Activated CD8-positive, alpha-beta memory T cell treated with anti-CD3 and anti-CD28 coated beads, Interleukin-2, amount 50 U/mL, for 4 hours (primary cell): ENCODE measurements around the gene C6orf15.

Experiments
- DNase-seq: peaks from one replicate; pipeline ENCODE4 v3.0.0-alpha.2; 2020

The C6orf15 gene

DNA sequence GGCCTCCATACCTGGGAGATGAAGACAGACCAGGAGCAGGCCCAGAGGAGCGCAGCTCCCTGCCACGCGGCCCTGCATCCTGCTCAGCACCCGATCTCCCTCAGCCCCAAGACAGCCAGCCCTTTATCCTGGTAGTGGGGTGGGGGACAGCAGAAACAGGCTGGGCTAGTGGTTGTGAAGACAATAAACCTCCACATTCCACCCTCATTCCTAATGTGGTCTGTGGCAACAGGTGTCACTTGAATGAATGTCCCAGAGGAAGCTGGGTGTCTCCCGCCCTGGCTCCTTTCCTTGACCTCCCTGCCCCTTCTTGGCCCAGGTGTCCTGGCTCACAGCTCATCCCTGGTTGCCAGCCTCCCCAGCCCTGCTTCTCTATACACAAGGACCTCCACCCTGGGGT lies at the start of gene C6orf15:
TSS of gene C6orf15 (minus strand) at position 98 of the 400 bp plus-strand sequence. CDS start at position 78, 20 bp downstream.
- no peak for DNase-seq

DNA sequence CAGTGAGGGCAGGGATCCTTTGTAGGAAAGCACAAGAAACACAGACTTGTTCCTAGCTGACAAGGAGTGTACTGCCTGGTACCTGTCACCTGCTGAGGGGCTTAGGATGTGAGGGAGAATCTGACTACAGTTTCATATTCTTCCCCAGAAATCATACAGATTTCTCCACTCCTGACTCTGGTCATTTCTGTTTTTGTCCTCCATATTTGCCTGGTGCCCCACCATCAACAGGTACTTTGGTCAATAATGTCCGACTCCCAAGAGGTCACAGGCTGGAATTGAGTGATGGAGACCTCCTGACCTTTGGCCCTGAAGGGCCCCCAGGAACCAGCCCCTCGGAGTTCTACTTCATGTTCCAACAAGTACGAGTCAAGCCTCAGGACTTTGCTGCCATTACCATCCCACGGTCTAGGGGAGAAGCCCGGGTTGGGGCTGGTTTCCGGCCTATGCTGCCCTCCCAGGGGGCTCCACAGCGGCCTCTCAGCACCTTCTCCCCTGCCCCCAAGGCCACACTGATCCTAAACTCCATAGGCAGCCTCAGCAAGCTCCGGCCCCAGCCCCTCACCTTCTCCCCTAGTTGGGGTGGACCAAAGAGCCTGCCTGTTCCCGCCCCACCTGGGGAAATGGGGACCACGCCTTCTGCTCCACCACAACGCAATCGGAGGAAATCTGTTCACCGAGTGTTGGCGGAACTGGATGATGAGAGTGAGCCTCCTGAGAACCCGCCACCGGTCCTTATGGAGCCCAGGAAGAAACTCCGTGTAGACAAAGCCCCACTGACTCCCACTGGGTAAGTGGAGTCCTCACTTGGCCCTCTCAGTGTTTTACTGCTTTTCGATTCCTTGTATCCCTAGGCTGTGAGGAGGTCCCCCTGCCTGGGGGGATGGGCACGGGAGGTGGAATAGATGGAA lies 49.1 kb upstream of the C6orf15 start:
- no peak for DNase-seq

DNA sequence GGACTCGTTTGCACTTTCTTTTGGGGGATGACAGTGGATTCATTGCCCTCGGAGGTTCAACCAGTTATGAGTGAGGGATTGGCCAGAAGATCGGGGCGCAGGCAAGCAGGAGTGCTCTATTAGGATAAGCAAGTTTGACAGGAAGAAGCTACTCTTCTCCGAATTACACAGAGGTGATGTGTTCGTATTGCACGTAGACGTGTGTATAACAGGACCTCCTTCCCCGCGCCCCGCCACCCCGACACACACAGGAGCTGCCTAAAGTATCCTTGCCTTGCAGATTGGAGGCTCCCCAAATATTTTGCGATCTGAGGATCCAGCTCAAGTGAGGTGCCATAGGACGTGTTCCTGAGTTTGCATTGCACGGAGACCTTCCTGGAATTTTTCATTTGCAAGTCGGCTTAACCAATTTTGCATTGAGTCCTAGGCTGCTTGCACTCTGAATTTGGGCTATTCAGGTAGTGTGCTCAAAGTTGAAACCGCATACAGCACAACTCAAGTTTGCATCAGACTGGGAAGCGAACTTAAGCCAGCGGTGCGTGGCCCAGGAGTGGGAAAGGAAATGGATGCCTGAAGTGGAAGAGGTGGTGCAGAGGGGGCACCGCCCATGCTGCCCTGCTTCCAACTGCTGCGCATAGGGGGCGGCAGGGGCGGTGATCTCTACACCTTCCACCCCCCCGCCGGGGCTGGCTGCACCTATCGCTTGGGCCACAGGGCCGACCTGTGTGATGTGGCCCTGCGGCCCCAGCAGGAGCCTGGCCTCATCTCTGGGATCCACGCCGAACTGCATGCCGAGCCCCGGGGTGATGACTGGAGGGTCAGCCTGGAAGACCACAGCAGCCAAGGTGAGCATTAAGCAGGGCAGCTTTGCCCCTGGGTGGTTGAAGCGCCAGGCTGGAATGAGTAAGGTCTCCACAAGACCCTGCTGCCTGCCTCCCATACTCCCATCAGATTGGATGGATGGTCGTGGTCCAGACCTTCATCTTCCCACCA lies 46.8 kb upstream of the C6orf15 start:
- DNase-seq: no peak

DNA sequence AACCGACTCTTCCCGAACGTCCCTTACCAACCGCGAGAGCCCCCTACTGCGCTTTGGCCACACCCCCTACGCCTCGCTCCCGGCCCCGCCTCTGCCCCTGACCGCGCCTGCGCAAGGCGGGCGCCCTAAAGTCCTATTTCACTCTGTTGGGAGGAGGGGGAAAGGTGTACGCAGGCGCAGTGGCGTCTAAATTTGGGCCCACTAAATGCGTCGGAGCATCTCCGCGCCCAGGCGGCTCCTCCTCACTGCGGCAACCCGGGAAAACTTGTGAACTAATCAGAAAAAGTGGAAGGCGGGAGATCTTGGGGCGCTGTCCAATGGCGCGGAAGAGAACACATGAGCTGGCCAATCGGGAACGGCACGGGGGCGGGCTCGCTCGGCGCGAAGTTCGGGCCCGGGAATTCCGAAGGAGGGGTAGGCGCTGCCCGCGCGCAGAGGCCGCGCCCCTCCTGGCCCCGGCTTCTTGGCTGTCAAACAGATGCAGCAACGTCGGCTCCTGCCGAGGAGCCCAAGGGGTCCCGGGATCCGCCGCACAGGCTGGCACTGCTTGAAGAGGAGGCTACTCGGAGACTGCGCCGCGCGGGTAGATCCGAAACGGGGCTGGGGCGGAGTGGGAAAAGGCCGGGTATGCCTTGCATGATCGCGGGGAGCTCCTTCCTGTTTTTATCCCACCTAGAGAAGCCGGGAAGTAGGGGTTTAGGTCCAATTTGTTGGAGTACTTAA lies 45.9 kb upstream of the C6orf15 start, which contains the start of gene TCF19:
TSS of gene TCF19 (plus strand) at position 450 of the 723 bp plus-strand sequence. CDS start 881 bp downstream, outside the sequence.
- DNase-seq: peak; percentile 99

DNA sequence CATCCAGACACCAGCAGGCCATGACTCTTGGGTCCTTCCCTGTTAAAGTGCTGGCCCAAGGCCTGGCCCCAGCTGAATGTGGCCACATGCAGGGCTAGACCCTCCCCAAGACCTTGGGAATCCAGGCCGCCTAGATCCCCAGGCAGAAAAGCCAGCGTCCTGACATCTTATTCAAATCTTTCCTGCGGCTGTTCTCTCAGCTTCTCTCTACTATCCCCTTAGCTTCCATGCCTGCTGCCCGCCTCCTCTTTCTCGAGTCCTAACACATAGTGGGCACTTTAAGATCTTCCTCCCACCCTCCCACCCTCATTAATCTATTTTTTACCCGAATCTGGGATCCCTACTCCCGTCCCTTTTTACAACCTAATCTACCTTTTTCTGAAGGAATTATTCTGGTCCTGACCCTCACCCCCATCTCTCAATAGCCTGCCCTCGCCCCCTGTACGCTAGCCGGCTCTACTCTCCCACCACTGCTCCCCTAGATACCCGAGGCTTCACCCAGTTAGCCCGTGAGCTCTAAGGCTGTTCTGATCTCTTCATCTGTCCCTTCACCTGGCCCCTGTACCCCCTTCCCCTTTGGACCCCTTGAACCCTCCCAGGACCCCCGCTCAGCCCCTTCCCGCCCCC lies 45.3 kb upstream of the C6orf15 start, which contains the start of gene CCHCR1:
TSS of gene CCHCR1 (minus strand) at position 290 of the 627 bp plus-strand sequence. CDS start at position 88, 202 bp downstream.
- no peak for DNase-seq

DNA sequence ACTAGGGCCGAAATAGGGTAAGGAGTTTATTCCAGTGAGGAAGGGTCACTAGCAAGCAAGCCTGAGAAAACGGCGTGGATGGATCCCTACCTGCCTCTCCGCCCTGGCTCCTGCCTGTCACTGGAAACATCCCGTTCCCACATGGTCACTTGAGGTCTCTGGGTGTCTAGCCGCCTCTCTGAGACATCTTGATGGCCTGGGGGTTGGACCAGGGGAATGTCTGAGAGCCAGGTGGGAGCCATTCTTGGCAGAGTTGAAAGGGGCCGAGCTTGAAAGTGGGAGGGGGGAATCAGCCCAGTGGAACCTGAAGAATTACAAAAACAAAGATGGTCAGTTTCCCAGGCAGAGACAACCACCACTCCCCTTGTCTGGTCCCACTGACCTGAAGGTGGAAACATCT lies 44.3 kb upstream of the C6orf15 start:
- DNase-seq: no peak

DNA sequence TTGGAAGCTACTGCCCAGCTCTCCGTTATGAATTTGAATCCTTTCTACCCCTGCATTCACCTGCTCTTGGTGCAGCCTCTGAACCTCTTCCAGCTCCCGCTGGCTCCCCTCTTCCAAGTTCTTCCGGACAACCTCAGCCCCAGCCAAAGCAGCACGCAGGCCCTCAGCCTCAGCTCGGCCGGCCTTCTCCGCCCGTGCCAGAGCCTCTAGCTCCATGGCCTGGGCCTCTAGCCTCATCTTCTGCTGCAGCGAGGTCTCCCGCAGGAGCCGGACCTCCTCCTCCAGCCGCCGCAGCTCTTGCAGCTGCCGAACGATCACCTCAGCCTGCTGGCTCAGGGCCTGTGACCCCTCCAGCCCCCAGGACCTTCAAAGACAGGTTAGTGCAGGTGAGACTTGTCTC lies 42.1 kb upstream of the C6orf15 start:
- DNase-seq: no peak

DNA sequence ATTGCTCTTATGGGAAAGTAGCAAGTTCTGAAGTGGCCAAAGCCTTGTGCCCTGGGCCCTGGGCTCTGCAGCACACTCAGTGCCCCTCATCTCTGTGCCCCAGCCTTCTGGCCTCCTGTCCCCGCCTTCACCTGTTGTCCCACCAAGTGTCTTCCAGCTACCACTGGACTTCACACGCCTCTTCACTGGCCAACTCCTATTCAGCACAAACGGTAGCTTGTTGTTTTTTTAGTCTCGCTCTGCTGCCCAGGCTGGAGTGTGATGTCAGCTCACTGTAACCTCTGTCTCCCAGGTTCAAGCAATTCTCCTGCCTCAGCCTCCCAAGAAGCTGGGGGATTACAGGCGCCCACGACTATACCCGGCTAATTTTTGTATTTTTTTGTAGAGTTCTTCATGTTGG lies 40.4 kb upstream of the C6orf15 start:
- DNase-seq: no peak

DNA sequence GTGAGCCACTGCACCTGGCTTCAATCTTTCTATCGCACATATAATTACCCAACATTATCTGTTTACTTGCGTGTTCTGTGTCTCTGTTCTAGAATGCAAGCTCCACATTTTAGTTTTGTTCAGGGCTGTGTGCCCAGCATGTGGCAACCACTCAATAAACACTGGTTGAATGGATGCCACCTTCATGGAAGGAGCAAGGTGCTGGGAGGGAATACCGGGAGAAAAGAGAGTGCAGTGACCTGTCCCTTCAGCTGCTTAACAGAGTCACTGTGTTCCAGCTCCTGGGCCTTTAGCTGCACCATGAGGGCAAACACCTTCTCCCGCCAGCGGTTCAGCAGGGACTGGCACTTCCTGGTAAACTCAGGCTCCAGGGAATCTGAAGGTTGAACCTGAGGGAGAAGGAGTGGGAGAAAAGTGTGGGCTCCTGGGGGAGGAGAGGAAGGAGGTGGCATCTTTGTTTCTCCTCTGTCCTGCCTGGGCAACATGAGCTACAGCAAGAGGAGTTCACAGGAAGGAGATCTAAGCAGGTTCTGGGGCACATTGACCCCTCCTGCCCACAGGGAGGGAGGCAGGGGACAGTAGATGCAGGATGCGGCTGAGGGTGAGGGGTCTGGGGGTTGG lies 37.6 kb upstream of the C6orf15 start:
- no peak for DNase-seq

DNA sequence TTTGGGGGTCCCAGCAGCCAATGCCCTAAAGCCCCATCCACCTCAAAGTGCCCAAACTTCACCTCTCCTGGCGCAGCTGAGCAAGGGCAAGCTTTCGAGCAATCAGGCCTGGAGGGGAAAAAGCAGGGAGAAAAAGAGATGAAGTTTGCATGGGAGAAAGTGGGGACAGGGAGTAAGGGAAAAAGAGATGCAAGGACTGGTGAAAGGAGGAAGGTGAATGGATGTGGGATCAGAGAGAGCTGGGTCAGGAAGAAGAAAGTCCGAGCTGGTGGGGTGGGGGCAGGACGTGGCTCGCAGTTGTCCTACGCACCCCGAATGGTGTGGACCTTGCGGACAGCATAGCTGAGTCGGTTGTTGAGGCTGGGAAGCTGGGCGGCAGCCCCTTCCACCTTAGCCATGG lies 33.0 kb upstream of the C6orf15 start:
- no peak for DNase-seq

DNA sequence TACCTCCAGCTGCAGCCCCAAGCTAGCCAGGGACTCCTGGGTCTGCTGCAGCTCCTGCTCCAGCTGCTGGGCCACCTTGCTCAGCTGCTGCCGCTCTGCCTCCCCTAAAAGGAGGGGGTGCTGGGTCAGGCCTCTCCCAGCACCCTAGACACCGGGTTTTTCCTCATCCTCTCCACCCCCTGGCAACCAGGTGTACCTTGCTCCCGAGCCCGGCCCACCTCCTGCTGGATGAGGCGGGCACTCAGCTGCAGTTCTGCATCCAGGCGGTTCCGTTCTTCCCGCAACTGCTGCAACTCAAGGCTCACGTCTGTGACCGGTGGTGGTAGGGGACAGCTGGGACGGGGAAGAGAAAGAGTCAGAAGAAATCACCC lies 32.6 kb upstream of the C6orf15 start:
- DNase-seq: no peak

DNA sequence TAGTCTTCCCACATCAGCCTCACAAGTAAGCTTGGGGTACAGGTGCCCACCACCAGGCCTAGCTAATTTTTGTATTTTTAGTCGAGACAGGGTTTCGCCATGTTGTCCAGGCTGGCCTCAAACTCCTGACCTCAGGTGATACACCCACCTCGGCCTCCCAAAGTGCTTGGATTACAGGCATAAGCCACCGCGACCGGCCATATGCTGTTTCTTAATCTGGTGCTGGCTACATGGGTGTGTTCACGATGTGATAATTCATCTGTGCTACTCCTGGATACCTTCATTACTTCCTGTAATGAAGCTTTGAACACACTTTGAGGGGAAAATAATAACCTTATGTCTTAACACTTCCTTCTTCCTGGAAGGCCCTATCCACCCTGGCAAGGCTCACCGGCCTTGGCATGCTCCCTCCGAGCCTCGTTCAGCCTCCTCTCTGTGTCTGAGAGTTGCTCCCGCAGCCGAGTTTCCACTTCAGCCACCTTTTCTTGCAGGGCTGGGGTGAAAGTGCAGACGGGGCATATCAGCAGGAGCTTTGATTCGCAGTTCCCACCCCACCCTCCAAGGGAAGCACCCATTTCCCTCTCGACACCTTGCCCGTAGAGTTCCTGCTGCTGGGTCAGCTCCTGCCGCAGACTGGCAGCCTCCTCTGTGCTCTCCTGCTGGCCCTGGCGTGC lies 32.1 kb upstream of the C6orf15 start:
- DNase-seq: no peak

DNA sequence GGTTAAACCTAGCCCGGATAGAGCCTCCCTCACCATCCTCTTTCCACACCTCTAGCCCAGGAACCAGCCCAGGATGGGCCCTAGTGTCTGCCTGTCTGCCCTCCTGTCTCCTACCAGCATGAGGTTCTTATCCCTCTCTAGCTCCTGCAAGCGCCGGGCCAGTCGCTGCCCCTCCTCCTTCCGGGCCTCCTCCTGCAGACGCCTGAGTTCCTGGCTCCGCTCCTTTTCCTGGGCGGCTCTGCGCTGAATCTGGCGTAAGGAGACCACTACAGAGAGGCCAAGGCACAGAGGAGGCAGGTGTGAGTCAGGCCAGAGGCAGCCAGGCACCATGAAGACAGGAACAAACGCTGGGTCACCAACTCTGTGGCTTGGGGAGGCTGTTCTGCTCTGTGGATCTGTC lies 30.8 kb upstream of the C6orf15 start:
- no peak for DNase-seq

DNA sequence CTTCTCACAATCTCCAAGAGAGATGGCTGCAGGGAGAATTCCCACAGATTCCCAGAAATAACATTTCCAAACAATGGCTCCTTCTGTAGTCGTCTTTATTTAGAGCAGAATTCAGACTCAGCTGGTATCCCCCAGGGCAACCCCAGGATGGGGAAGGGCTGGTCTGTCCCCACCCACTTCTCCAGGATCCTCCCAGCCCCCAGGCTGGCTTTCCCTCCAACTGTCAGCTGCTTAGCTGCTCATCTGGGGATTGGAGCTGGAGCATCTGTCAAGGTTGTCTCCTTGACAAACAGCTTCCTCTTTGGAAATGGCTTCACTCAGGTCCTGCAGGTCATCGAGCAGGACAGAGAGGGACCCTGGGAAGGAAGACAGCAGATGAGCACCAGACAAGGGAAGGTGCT lies 30.0 kb upstream of the C6orf15 start:
- DNase-seq: no peak

DNA sequence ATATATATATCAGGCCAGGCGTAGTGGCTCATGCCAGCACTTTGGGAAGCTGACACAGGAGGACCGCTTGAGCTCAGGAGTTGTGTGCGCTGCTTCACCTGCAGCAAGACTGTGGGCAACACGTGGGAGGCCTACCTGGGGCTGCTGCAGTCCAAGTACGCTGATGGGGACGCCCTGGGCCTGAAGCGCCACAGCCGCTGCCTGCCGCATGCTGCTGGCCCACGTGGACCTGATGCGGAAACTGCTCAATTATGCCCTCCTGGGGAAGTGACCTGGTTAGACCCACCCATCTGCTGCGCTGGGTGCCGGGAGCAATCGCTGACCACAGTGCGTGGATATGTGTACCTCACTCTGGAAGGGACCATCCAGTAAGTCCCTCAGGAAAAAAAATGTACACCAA lies 28.3 kb upstream of the C6orf15 start:
- DNase-seq: no peak

DNA sequence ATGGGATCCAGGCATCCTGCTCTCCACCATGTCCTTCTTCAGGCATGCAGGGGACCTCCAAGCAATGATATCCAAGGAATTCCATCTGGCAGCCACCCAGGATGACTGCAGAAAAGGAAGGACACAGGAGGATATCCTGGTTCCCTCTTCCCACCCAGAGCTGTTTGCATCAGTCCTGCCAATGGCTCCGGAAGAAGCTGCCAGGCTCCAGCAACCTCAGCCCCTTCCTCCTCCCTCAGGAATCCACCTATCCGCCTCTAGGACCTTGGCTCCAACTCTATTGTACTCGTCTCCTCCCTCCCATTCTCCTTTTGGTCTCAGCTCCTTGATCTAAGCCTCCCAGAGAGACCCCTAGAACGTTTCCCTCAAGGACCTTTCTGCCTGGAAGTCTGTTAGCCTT lies 27.2 kb upstream of the C6orf15 start:
- no peak for DNase-seq

DNA sequence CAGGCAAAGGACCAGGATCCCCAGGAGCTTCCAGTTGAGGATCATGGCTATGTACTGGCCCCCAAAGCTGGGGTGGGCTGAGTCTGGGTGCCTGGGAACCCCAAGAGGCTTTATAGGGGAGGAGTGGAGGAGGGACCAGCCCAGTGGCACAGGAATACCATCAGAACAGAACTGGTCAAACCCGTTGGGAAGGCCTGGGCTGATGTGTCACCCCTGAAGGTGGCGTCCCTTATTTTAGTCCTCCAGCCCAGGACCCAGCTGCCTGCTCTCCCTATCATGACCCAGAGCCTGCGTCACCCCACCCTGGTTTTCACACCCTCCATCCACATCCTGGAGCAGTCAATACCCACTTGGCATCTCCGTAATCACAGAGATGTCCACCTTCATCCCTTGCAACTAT lies 26.6 kb upstream of the C6orf15 start, which contains the start of gene PSORS1C2:
TSS of gene PSORS1C2 (minus strand) at position 85 of the 400 bp plus-strand sequence. CDS start at position 45, 40 bp downstream.
- DNase-seq: no peak

DNA sequence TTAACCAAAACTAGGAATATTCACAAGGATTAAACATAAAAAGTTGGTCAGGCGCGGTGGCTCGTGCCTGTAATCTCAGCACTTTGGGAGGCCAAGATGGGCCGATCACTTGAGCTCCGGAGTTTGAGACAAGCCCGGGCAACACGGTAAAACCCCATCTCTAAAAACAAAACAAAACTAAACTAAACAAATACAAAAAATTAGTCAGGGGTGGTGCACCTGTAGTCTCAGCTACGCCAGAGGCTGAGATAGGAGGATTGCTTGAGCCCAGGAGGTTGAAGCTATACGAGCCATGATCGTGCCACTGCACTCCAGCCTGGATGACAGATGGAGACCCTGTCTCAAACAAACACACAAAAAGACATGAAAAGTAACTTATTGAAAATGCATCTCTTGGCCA lies 23.3 kb upstream of the C6orf15 start:
- no peak for DNase-seq

DNA sequence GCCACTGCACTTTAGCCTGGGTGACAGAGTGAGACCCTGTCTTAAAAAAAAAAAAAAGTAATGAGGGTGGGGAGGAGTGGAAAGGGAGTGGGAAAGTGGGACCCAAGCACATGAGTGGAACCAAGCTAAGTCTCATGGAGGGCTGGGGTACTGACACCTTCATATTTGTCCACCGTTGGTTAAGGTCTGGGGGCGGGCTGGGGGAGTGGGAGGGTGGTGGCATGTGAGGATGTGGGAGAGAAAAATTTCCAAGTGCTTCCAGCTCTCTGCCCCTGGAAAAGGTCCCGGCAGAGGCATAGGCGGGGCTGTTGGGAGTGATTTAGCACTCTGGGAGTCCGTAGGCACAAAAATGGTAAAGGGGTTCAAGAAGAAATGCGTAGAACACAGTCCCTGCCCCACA lies 20.4 kb upstream of the C6orf15 start:
- no peak for DNase-seq

DNA sequence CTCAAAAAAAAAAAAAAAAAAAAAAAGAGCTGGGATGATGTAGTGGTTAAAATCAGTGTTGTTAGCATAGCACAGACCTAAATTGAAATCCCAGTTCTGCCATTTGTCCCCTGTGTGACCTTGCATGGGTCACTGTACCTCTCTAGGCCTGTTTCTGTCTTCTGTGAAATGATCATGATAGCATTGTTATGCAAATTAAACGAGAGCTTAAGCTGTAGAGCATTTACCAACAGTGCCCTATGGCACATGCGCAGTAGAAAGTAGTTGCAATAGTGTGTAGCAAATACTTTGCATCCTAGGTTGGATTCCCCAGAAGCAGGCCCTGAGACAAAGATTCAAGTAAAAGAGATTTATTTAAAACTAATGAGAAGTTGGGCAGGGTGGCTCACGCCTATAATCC lies 19.2 kb upstream of the C6orf15 start:
- no peak for DNase-seq

DNA sequence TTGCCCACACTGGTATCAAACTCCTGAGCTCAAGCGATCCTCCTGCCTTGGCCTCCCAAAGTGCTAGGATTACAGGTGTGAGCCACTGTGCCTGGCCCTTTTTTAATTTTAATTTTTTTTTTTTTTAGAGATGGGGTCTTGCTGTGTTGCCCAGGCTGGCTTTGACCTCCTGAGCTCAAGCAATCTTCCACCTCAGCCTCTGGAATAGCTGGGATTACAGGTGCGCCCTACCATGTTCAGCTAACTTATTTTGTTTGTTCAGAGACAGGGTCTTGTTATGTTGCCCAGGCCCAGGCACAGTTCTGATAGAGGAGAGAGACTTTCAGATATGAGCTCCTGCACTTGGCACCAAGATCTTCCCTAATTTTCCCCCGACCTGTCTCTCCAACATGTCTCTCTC lies 18.4 kb upstream of the C6orf15 start:
- no peak for DNase-seq
